K562 (cell line): ENCODE measurements around the gene GUCY1A2. TPM values are rescaled to one million over a fixed set of nuclear protein-coding genes. Genes with fewer than 3 reads are reported as not detected.

Experiments used
- ATAC-seq: fragments of 200-7000 bp; cut with Tn5 transposase; 3 replicates; pipeline ENCODE4 v1.9.1; 2020; ENCODE audit warnings: moderate library complexity
- BruUV-seq: library from RNA; stranded (reverse); fragments of 400-500 nt; replicated peaks from 2 replicates; lab custom pipeline; 2021; lab: Mats Ljungman, UMichigan
- CTCF ChIA-PET: fragments of 300-600 bp; formaldehyde crosslinking; extraction: SDS; loops from one replicate; lab custom pipeline; 2021; ENCODE audit warnings: low intra/inter-chr PET ratio; lab: Yijun Ruan, JAX
- POLR2A ChIA-PET: fragments of 300-600, 350-650 bp; sonication (Branson Sonifier 250); formaldehyde crosslinking; extraction: SDS; loops from one replicate; lab custom pipeline; 2021; ENCODE audit warnings: antibody characterized with exemption, inconsistent platforms; lab: Yijun Ruan, JAX
- DNase-seq, 4 experiments: peaks; one replicate each; pipeline versions ENCODE4 v3.0.0 to v3.0.0-alpha.2; 2011 to 2018; ENCODE audit warnings: low spot score in 3 of 4, mixed read lengths in 3 of 4; ENCODE audit errors: extremely low read depth in 1 of 4
- FAIRE-seq: peaks from 2 replicates; lab custom pipeline; 2011; peaks lifted over from hg19 to GRCh38; lab: Jason Lieb, UNC
- H2AFZ ChIP-seq: 2 replicates; pipeline ENCODE4 v1.6.0; 2011; ENCODE audit warnings: low read depth, low read length, control low read depth, inconsistent platforms
- H3K27ac ChIP-seq: fragments of 200-600 bp; 3 replicates; pipeline ENCODE4 v1.8.0; 2011; ENCODE audit warnings: low read depth, mild to moderate bottlenecking, control low read depth, inconsistent platforms, low read length, moderate library complexity, mixed read lengths; ENCODE audit errors: extremely low read depth
- H3K27me3 ChIP-seq, 2 experiments: fragments of 300-600 bp in 1 of 2; 2 replicates in 1 of 2; 3 replicates in 1 of 2; pipeline versions ENCODE4 v1.6.0 to v1.8.0; 2011; ENCODE audit warnings: inconsistent platforms in 2 of 2, low read length in 2 of 2, mild to moderate bottlenecking in 1 of 2, mixed read lengths in 1 of 2, moderate library complexity in 1 of 2; ENCODE audit not compliant: control insufficient read depth in 2 of 2, insufficient read depth in 2 of 2
- H3K36me3 ChIP-seq: fragments of 300-600 bp; 3 replicates; pipeline ENCODE4 v1.8.0; 2011; ENCODE audit warnings: mild to moderate bottlenecking, low read length, inconsistent platforms; ENCODE audit not compliant: control insufficient read depth, insufficient read depth
- H3K4me1 ChIP-seq, 2 experiments: fragments of 200-600 bp in 1 of 2; replicated peaks in 1 of 2; 2 replicates in 1 of 2; 3 replicates in 1 of 2; pipeline versions ENCODE4 v1.5.1 to v1.8.0; 2011; ENCODE audit warnings: inconsistent platforms in 2 of 2, low read length in 2 of 2, mild to moderate bottlenecking in 1 of 2, mixed read lengths in 1 of 2, moderate library complexity in 1 of 2; ENCODE audit not compliant: control insufficient read depth in 2 of 2, insufficient read depth in 2 of 2
- H3K4me2 ChIP-seq: 2 replicates; pipeline ENCODE4 v1.6.1; 2011; ENCODE audit warnings: low read length, control low read depth, inconsistent platforms, mixed read lengths; ENCODE audit not compliant: insufficient read depth
- H3K4me3 ChIP-seq: fragments of 200-600 bp; sonication (generic), shearing (Covaris generic); 2 replicates; pipeline ENCODE4 v1.5.1; 2016; ENCODE audit warnings: control low read depth, inconsistent platforms
- H3K79me2 ChIP-seq: fragments of 200-600 bp; 3 replicates; pipeline ENCODE4 v1.8.0; 2011; ENCODE audit warnings: low read length, inconsistent platforms; ENCODE audit not compliant: control insufficient read depth, insufficient read depth
- H3K9ac ChIP-seq, 2 experiments: 2 replicates each; pipeline versions ENCODE4 v1.6.0 to v1.6.1; 2011; ENCODE audit warnings: low read depth in 2 of 2, low read length in 2 of 2, control low read depth in 1 of 2, inconsistent platforms in 1 of 2, mild to moderate bottlenecking in 1 of 2, mixed read lengths in 1 of 2; ENCODE audit not compliant: insufficient read depth in 1 of 2
- H3K9me1 ChIP-seq: one replicate; pipeline ENCODE4 v1.6.0; 2011; ENCODE audit warnings: inconsistent platforms, mild to moderate bottlenecking, low read length, moderate library complexity; ENCODE audit not compliant: control insufficient read depth, insufficient read depth
- H3K9me3 ChIP-seq: replicated peaks from 2 replicates; pipeline ENCODE4 v1.5.1; 2011; ENCODE audit warnings: low read depth, low read length, inconsistent platforms; ENCODE audit not compliant: control insufficient read depth, insufficient read depth
- H4K20me1 ChIP-seq: replicated peaks from 2 replicates; pipeline ENCODE4 v1.6.1; 2011; ENCODE audit warnings: low read length, inconsistent platforms, mixed read lengths; ENCODE audit not compliant: control insufficient read depth, insufficient read depth
- BCOR ChIP-seq: fragments of 450-650 bp; IDR thresholded peaks from 2 replicates; pipeline ENCODE4 v1.6.1; 2016
- CBX2 ChIP-seq: fragments of 200-600 bp; sonication (generic); IDR thresholded peaks from one replicate; pipeline ENCODE4 v1.6.1; 2012; ENCODE audit warnings: mild to moderate bottlenecking, low read length, inconsistent platforms; ENCODE audit not compliant: insufficient read depth, poor library complexity, severe bottlenecking
- ELF1 ChIP-seq: fragments of 200-800 bp; sonication (Bioruptor generic); IDR thresholded peaks from 2 replicates; pipeline ENCODE4 v1.6.1; 2016; ENCODE audit warnings: missing genetic modification characterization, missing compliant biosample characterization
- ETS2 ChIP-seq: IDR thresholded peaks from 2 replicates; pipeline ENCODE4 v1.6.1; 2016; ENCODE audit warnings: borderline replicate concordance, missing genetic modification characterization, mild to moderate bottlenecking, moderate library complexity, missing compliant biosample characterization; ENCODE audit not compliant: poor library complexity, severe bottlenecking
- IFI16 ChIP-seq: fragments of 250-450 bp; sonication (Bioruptor Pico); IDR thresholded peaks from 2 replicates; pipeline ENCODE4 v2.1.2; 2022; ENCODE audit warnings: mild to moderate bottlenecking, inconsistent platforms
- MED1 ChIP-seq: sonication (generic); formaldehyde crosslinking; IDR thresholded peaks from 2 replicates; pipeline ENCODE4 v1.8.1; 2023; ENCODE audit warnings: missing genetic modification reagents, borderline replicate concordance
- NR0B1 ChIP-seq: fragments of 450-650 bp; IDR thresholded peaks from one replicate; pipeline ENCODE4 v1.6.1; 2018; ENCODE audit warnings: mild to moderate bottlenecking, moderate library complexity; ENCODE audit not compliant: partially characterized antibody
- NR3C1 ChIP-seq: sonication (generic); formaldehyde crosslinking; IDR thresholded peaks from 2 replicates; pipeline ENCODE4 v1.8.1; 2022; ENCODE audit warnings: missing genetic modification reagents
- PRPF4 ChIP-seq: fragments of 200-400 bp; formaldehyde crosslinking; IDR thresholded peaks from one replicate; pipeline ENCODE4 v1.6.1; 2017; ENCODE audit warnings: low read length, low read depth, mild to moderate bottlenecking; ENCODE audit not compliant: insufficient read depth, poor library complexity, severe bottlenecking
- SMAD4 ChIP-seq: fragments of 250-450 bp; sonication (Bioruptor Pico); conservative IDR thresholded peaks from 2 replicates; pipeline ENCODE4 v1.8.0; 2021; ENCODE audit warnings: inconsistent platforms, mild to moderate bottlenecking, moderate library complexity
- STAT6 ChIP-seq: sonication (generic); formaldehyde crosslinking; IDR thresholded peaks from 2 replicates; pipeline ENCODE4 v1.8.1; 2023; ENCODE audit warnings: mild to moderate bottlenecking, missing genetic modification reagents
- TCF15 ChIP-seq: fragments of 250-450 bp; sonication (Bioruptor Pico); IDR thresholded peaks from 2 replicates; pipeline ENCODE4 v1.8.0; 2022; ENCODE audit warnings: moderate library complexity, mild to moderate bottlenecking, inconsistent platforms
- TCF7L2 ChIP-seq: fragments of 150-350 bp; IDR thresholded peaks from 2 replicates; pipeline ENCODE4 v1.6.1; 2016; ENCODE audit warnings: low read depth, mild to moderate bottlenecking, low read length, moderate library complexity
- ZNF316 ChIP-seq: fragments of 450-650 bp; IDR thresholded peaks from 2 replicates; pipeline ENCODE4 v1.6.1; 2016
- ZNF347 ChIP-seq: fragments of 450-650 bp; formaldehyde crosslinking; IDR thresholded peaks from 2 replicates; pipeline ENCODE4 v1.4.0; 2020; ENCODE audit warnings: low read depth, mild to moderate bottlenecking, moderate library complexity
- ZNF507 ChIP-seq: conservative IDR thresholded peaks from 2 replicates; pipeline ENCODE4 v1.6.1; 2017; ENCODE audit warnings: missing genetic modification characterization, missing compliant biosample characterization
- WGBS: fragments of 100-300 bp; shearing (Covaris generic); methylation state at CpG from one replicate; pipeline ENCODE4 v1.1.6; 2016; ENCODE audit warnings: low coverage, mixed read lengths; ENCODE audit not compliant: insufficient coverage; ENCODE audit errors: missing lambda C conversion rate; 5-methylcytosine and 5-hydroxymethylcytosine counted together
- in situ Hi-C: fragments of 300-500 bp; cut with MboI; formaldehyde crosslinking; loops from 4 replicates; pipeline ENCODE4 v1.15.0; 2018; ENCODE audit warnings: inconsistent platforms, mixed read lengths
- intact Hi-C: fragments of 100-400 bp; cut with micrococcal nuclease; formaldehyde crosslinking; loops from 2 replicates; pipeline ENCODE4 v1.14.2; 2022
- polyA plus RNA-seq, 8 experiments: library from polyadenylated mRNA; depleted of rRNA in 4 of 8; stranded (reverse) in 5 of 8; unstranded in 3 of 8; fragments of >200 nt; fragmentation: Nextera tagmentation in 2 of 8; fragmentation: Illumina TruSeq in 1 of 8; extraction: Ambion mirVana in 2 of 8; extraction: Trizol in 1 of 8; gene quantifications; 2 replicates each; pipeline versions ENCODE4 v1.2.1 to v1.2.3, GENCODE V29; 2011 to 2014; ENCODE audit warnings: inconsistent platforms in 1 of 8, missing spikeins in 1 of 8
- total RNA-seq, 7 experiments: library from RNA; depleted of rRNA in 6 of 7; stranded (reverse); fragments of >200 nt in 6 of 7; fragmentation: Illumina TruSeq in 2 of 7; extraction: Trizol in 2 of 7; gene quantifications; 2 replicates each; pipeline versions ENCODE4 v1.2.1 to v1.2.3, GENCODE V29; 2011 to 2021; ENCODE audit warnings: low replicate concordance in 1 of 7

Gene GUCY1A2
- total and polyA plus RNA-seq, 9 of the 15 experiments (the other 6 are each of a cell fraction or from before 2014, with no cell fraction given): under 0.01 to 0.04 TPM; not detected in 7

GRCh38 chr11:107017104-107017432, 1.2 kb downstream of the GUCY1A2 start:
- in situ Hi-C loops: no loop called here
- Histone ChIP-seq H3K27ac (no peak overlapping the region), H4K20me1 (no peaks in the 10 kb centered on the region), H3K9ac (no peak overlapping the region), H3K79me2 (no peaks in the 10 kb centered on the region), H3K4me1 (peaks cover 0 to 15% of the 10 kb centered on the region in 2 experiments; a peak in 2 of 5 replicates), H3K4me2 (no peak overlapping the region), H3K4me3 (no peak overlapping the region), H3K27me3 (peaks cover 7 to 10% of the 10 kb centered on the region in 2 experiments; a peak in 3 of 5 replicates), H3K36me3 (no peaks in the 10 kb centered on the region), H3K9me3 (no peaks in the 10 kb centered on the region), H2AFZ (no peak overlapping the region), H3K9me1 (no peaks in the 10 kb centered on the region)
- intact Hi-C loops: no loop called here
- DNase-seq (no peak), ATAC-seq (no peak), FAIRE-seq (no peak)
- TF ChIP-seq MED1 (no peak), NR0B1 (no peak), TCF7L2 (no peak), ETS2 (tag) (no peak), ELF1 (tag) (no peak), STAT6 (no peak), ZNF316 (no peak), ZNF507 (tag) (no peak), ZNF347 (CRISPR knock-in tag) (no peak), CBX2 (no peak), BCOR (no peak), SMAD4 (CRISPR knock-in tag) (no peak), NR3C1 (CRISPR knock-in tag) (no peak), PRPF4 (no peak), TCF15 (no peak), IFI16 (CRISPR knock-in tag) (no peak)
- CTCF ChIA-PET: no interaction called here
- POLR2A ChIA-PET: no interaction called here
- 0% methylated on average over 3 of the region's 3 CpGs for WGBS
- BruUV-seq: no TSS peak
